Measurements from ENCODE around the gene NDUFA3. TPM values are rescaled to one million over a fixed set of nuclear protein-coding genes. Genes with fewer than 3 reads are reported as not detected.

NDUFA3 gene
- total and polyA plus RNA-seq, 2 donors (not counting 3 experiments of a cell fraction or from before 2014, with no cell fraction given), result 107 to 119 TPM

DNA sequence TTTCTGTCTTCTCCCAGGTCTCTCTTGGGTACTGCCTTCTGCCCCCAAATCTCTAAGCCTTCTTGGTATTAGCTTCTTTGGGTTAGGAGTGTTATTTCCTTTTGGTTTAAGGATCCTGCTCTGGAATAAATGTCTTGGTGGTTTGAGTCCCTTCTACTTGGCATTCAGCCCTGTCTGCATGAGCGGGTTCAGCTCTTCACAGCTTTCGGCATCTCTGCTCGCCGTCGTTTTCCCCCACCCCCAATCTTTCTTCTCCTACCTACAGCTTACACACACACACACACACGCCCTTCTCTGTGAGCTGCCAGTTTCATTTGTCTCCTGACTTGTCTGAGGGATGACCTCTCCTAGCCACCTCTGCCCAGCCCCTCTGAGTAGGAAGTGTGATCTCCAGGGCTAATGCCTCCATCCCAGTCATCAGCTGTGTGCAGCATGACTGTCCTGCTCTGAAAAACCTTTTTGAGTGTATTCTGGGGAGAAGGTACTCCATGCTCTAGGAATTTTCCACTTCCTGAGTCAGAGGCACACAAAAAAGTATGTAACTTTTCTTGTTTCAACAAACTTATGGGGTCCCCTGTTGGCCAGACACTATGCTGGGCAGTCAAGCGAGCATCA lies 39.6 kb downstream of the NDUFA3 start:
- peaks cover 49% of the 10 kb centered on the region for H3K79me2 ChIP-seq (ENCODE audit: control insufficient read depth, insufficient read depth, low read length)
- FAIRE-seq, result no peak
- H3K4me1 ChIP-seq (ENCODE audit: control insufficient read depth, extremely low read depth, insufficient read depth, low read length), result peaks cover 7% of the 10 kb centered on the region
- no peak for DNase-seq (ENCODE audit: low read depth, low spot score)
- H4K20me1 ChIP-seq (replicated peaks; ENCODE audit: control insufficient read depth, extremely low read depth, insufficient read depth, low read length), result no peaks in the 10 kb centered on the region
- H3K4me3 ChIP-seq (replicated peaks in 1 of 3; ENCODE audit: insufficient read depth in 1 of 3, low read depth in 1 of 3, low read length in 3 of 3), result no peak overlapping the region
- no TSS peak for BruUV-seq (replicated peaks)
- no peaks in the 10 kb centered on the region for H3K9me1 ChIP-seq (replicated peaks; ENCODE audit: control insufficient read depth, extremely low read depth, insufficient read depth, low read length)
- no peak overlapping the region for H3K4me2 ChIP-seq (ENCODE audit: insufficient read depth, low read length)
- dilution Hi-C loops (cut with MboI; ENCODE audit: extremely low pct_ligation_motif_present, low sequenced_read_pairs) (no loop called here), intact Hi-C loops (cut with micrococcal nuclease) (no loop called here)
- no peak overlapping the region for H2AFZ ChIP-seq (ENCODE audit: low read depth, low read length)
- H3K9ac ChIP-seq (replicated peaks; ENCODE audit: extremely low read depth, insufficient read depth, low read length), result no peak overlapping the region
- peaks cover 29 to 46% of the 10 kb centered on the region in 2 experiments for H3K36me3 ChIP-seq (ENCODE audit: control insufficient read depth in 2 of 2, extremely low read depth in 1 of 2, insufficient read depth in 2 of 2, low read length in 2 of 2)
- ChIA-PET CTCF (no interaction called here), POLR2A (no interaction called here)
- no peak overlapping the region for H3K27ac ChIP-seq (ENCODE audit: insufficient read depth, low read depth, low read length)
- H3K9me3 ChIP-seq (replicated peaks; ENCODE audit: control insufficient read depth, insufficient read depth, low read length), result no peaks in the 10 kb centered on the region
- H3K27me3 ChIP-seq (ENCODE audit: control insufficient read depth in 2 of 2, insufficient read depth in 2 of 2, low read length in 2 of 2), result no peaks in the 10 kb centered on the region
- TF ChIP-seq EZH2 (IDR thresholded peaks at IDR 0.05; ENCODE audit: borderline replicate concordance, low read depth, low read length, severe bottlenecking), result no peak
- TF ChIP-seq, protein P1, sequence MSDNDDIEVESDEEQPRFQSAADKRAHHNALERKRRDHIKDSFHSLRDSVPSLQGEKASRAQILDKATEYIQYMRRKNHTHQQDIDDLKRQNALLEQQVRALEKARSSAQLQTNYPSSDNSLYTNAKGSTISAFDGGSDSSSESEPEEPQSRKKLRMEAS (IDR thresholded peaks at IDR 0.05; ENCODE audit: insufficient read depth, insufficient read length), result no peak

DNA sequence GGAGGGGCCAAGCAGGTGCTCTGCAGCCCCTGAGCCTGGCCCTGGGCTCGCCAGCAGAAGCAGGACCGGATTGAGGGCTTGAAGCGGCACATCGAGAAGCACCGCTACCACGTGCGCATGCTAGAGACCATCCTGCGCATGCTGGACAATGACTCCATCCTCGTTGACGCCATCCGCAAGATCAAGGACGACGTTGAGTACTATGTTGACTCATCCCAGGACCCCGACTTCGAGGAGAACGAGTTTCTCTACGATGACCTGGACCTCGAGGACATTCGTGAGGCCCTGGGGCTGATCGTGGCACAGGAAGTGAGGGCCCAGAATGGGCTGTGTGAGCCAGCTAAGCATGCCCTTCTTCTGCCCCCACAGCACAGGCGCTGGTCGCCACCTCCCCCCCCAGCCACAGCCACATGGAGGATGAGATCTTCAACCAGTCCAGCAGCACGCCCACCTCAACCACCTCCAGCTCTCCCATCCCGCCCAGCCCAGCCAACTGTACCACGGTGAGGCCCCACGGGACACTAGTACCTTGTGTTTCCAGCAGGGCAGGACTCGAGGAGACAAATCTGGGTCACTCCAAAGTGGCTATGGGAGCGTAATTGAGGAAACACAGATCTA lies 43.0 kb downstream of the NDUFA3 start:
- POLR2A ChIA-PET, result interaction anchor here (0.6 kb wide), 1 partner anchor 713 kb away, joined by 5 read pairs; no protein-coding TSS in a partner anchor
- dilution Hi-C loops (cut with MboI; ENCODE audit: extremely low pct_ligation_motif_present, low sequenced_read_pairs) (no loop called here), intact Hi-C loops (cut with micrococcal nuclease) (no loop called here)
- H3K4me1 ChIP-seq (ENCODE audit: control insufficient read depth, extremely low read depth, insufficient read depth, low read length), result no peaks in the 10 kb centered on the region
- TF ChIP-seq, protein P2, sequence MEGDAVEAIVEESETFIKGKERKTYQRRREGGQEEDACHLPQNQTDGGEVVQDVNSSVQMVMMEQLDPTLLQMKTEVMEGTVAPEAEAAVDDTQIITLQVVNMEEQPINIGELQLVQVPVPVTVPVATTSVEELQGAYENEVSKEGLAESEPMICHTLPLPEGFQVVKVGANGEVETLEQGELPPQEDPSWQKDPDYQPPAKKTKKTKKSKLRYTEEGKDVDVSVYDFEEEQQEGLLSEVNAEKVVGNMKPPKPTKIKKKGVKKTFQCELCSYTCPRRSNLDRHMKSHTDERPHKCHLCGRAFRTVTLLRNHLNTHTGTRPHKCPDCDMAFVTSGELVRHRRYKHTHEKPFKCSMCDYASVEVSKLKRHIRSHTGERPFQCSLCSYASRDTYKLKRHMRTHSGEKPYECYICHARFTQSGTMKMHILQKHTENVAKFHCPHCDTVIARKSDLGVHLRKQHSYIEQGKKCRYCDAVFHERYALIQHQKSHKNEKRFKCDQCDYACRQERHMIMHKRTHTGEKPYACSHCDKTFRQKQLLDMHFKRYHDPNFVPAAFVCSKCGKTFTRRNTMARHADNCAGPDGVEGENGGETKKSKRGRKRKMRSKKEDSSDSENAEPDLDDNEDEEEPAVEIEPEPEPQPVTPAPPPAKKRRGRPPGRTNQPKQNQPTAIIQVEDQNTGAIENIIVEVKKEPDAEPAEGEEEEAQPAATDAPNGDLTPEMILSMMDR (IDR thresholded peaks at IDR 0.05; ENCODE audit: extremely low read depth in 1 of 2, insufficient read depth in 1 of 2, low read depth in 1 of 2, low read length in 2 of 2), result no peak
- TF ChIP-seq EZH2 (IDR thresholded peaks at IDR 0.05; ENCODE audit: borderline replicate concordance, low read depth, low read length, severe bottlenecking) (no peak), POLR2AphosphoS5 (IDR thresholded peaks at IDR 0.05; ENCODE audit: insufficient read depth, low read depth, low read length) (no peak), MYC (IDR thresholded peaks at IDR 0.05; ENCODE audit: low read depth, low read length) (no peak), GATA2 (IDR thresholded peaks at IDR 0.05; ENCODE audit: insufficient read depth, insufficient read length, low read depth, low read length) (no peak), JUN (IDR thresholded peaks at IDR 0.05; ENCODE audit: borderline replicate concordance, insufficient read depth, insufficient read length, low read depth) (no peak), POLR2A (IDR thresholded peaks at IDR 0.05; ENCODE audit: low read depth, low read length) (no peak), FOS (IDR thresholded peaks at IDR 0.05; ENCODE audit: borderline replicate concordance, insufficient read depth, low read length) (no peak)
- TF ChIP-seq, protein P1 (IDR thresholded peaks at IDR 0.05; ENCODE audit: insufficient read depth, insufficient read length), result no peak
- CTCF ChIA-PET, result no interaction called here
- DNase-seq (ENCODE audit: low read depth, low spot score) (no peak), FAIRE-seq (no peak)
- no peak overlapping the region for H3K4me2 ChIP-seq (ENCODE audit: insufficient read depth, low read length)
- no peaks in the 10 kb centered on the region for H3K9me3 ChIP-seq (replicated peaks; ENCODE audit: control insufficient read depth, insufficient read depth, low read length)
- no peak overlapping the region for H3K9ac ChIP-seq (replicated peaks; ENCODE audit: extremely low read depth, insufficient read depth, low read length)
- H4K20me1 ChIP-seq (replicated peaks; ENCODE audit: control insufficient read depth, extremely low read depth, insufficient read depth, low read length), result no peaks in the 10 kb centered on the region
- peaks cover 29 to 60% of the 10 kb centered on the region in 2 experiments for H3K36me3 ChIP-seq (ENCODE audit: control insufficient read depth in 2 of 2, extremely low read depth in 1 of 2, insufficient read depth in 2 of 2, low read length in 2 of 2)
- H3K27ac ChIP-seq (ENCODE audit: insufficient read depth, low read depth, low read length), result no peak overlapping the region
- no peak overlapping the region for H3K4me3 ChIP-seq (replicated peaks in 1 of 3; ENCODE audit: insufficient read depth in 1 of 3, low read depth in 1 of 3, low read length in 3 of 3)
- H3K27me3 ChIP-seq (ENCODE audit: control insufficient read depth in 2 of 2, insufficient read depth in 2 of 2, low read length in 2 of 2), result no peaks in the 10 kb centered on the region
- peaks cover 20% of the 10 kb centered on the region for H3K79me2 ChIP-seq (ENCODE audit: control insufficient read depth, insufficient read depth, low read length)
- no peaks in the 10 kb centered on the region for H3K9me1 ChIP-seq (replicated peaks; ENCODE audit: control insufficient read depth, extremely low read depth, insufficient read depth, low read length)
- BruUV-seq (replicated peaks), result no TSS peak
- H2AFZ ChIP-seq (ENCODE audit: low read depth, low read length), result no peak overlapping the region

Measured in endothelial cell of umbilical vein (primary cell).